ENCODE results near the gene STT3A. TPM values are rescaled to one million over a fixed set of nuclear protein-coding genes. Genes with fewer than 3 reads are reported as not detected.
A peak's percentile ranks its signal among the peaks of the same experiment; 100 is the strongest.

The STT3A gene
- polyA plus RNA-seq, 12 donors: 101 to 146 (median 127) TPM; not detected in 1

GRCh38 chr11:125585487-125585886 lies 7.2 kb upstream of the STT3A start:
- no peak for DNase-seq

GRCh38 chr11:125586623-125587022 lies 6.0 kb upstream of the STT3A start:
- no peak for DNase-seq

GRCh38 chr11:125587480-125587879 lies 5.2 kb upstream of the STT3A start:
- no peak for DNase-seq

GRCh38 chr11:125588505-125588904 lies 4.1 kb upstream of the STT3A start:
- DNase-seq: no peak

- no peak for DNase-seq
These were observed 875 bp upstream of the STT3A start for GRCh38 chr11:125591649-125592304.

GRCh38 chr11:125593114-125593820 lies 615 bp downstream of the STT3A start:
- no peak for DNase-seq

- DNase-seq: no peak
These were observed 2.3 kb downstream of the STT3A start for GRCh38 chr11:125594958-125595357.

GRCh38 chr11:125600663-125601062 lies 8.0 kb downstream of the STT3A start:
- no peak for DNase-seq

GRCh38 chr11:125603207-125603606 lies 10.6 kb downstream of the STT3A start:
- no peak for DNase-seq

GRCh38 chr11:125605417-125605816 lies 12.8 kb downstream of the STT3A start:
- DNase-seq: no peak

GRCh38 chr11:125609545-125609944 lies 16.9 kb downstream of the STT3A start:
- DNase-seq: no peak

GRCh38 chr11:125618383-125618782 lies 25.7 kb downstream of the STT3A start:
- DNase-seq: no peak

GRCh38 chr11:125621995-125622394 lies 29.3 kb downstream of the STT3A start:
- no peak for DNase-seq

GRCh38 chr11:125623064-125623463 lies 30.4 kb downstream of the STT3A start:
- DNase-seq: no peak

- DNase-seq: no peak
These were observed 32.1 kb downstream of the STT3A start, which contains the start of gene CHEK1 for GRCh38 chr11:125624756-125625213. Gene CHEK1, plus strand, starts transcription at chr11:125625163. Its CDS starts 1,606 bp downstream, at chr11:125626769.

GRCh38 chr11:125625225-125625629 lies 32.6 kb downstream of the STT3A start:
- DNase-seq: no peak

GRCh38 chr11:125625630-125626287 lies 33.1 kb downstream of the STT3A start:
- peak; percentile 94 for DNase-seq

GRCh38 chr11:125626288-125626950 lies 33.8 kb downstream of the STT3A start:
- DNase-seq: no peak

GRCh38 chr11:125627236-125627910 lies 34.7 kb downstream of the STT3A start:
- no peak for DNase-seq

- no peak for DNase-seq
These were observed 45.2 kb downstream of the STT3A start for GRCh38 chr11:125637840-125638239.

GRCh38 chr11:125638315-125638714 lies 45.7 kb downstream of the STT3A start:
- DNase-seq: no peak

GRCh38 chr11:125645871-125646270 lies 53.2 kb downstream of the STT3A start:
- no peak for DNase-seq

Data from muscle of arm (tissue), 12 donors.